Measurements from ENCODE around the gene MAK. TPM values are rescaled to one million over a fixed set of nuclear protein-coding genes. Genes with fewer than 3 reads are reported as not detected.

Gene MAK
- total and polyA plus RNA-seq, 2 of the 13 experiments (the other 11 are each of a cell fraction or from before 2014, with no cell fraction given), result 0.04 TPM; not detected in 1

- FAIRE-seq (no peak), DNase-seq (ENCODE audit: low spot score) (no peak), ATAC-seq (no peak)
- Histone ChIP-seq H3K79me2 (ENCODE audit: insufficient read depth, low read length) (no peaks in the 10 kb centered on the region), H4K20me1 (ENCODE audit: insufficient read depth, low read length) (no peaks in the 10 kb centered on the region), H3K4me3 (replicated peaks in 1 of 3; ENCODE audit: insufficient read depth in 1 of 3, low read depth in 2 of 3, low read length in 3 of 3) (no peak overlapping the region), H3K4me1 (ENCODE audit: insufficient read depth, low read length) (no peaks in the 10 kb centered on the region), H3K27ac (ENCODE audit: extremely low read length, insufficient read depth, low read length) (no peak overlapping the region), H3K4me2 (ENCODE audit: low read depth, low read length) (no peak overlapping the region), H3K27me3 (ENCODE audit: control insufficient read depth in 1 of 2, insufficient read depth in 2 of 2, low read length in 2 of 2) (no peaks in the 10 kb centered on the region), H3K9ac (ENCODE audit: insufficient read depth, low read depth, low read length) (no peak overlapping the region), H3K9me3 (ENCODE audit: low read length) (peaks cover 9% of the 10 kb centered on the region; the same call in 1 of the 2 replicates), H3K36me3 (replicated peaks in 1 of 2; ENCODE audit: control insufficient read depth in 1 of 2, insufficient read depth in 2 of 2, low read length in 2 of 2) (peaks cover 1 to 13% of the 10 kb centered on the region in 2 experiments; a peak in 2 of 5 replicates), H2AFZ (ENCODE audit: low read length) (no peak overlapping the region)
- CTCF ChIA-PET (ENCODE audit: low intra/inter-chr PET ratio, low total read pairs), result no interaction called here
- in situ Hi-C loops (cut with HindIII; ENCODE audit: extremely low pct_ligation_motif_present, low pct_unique_long_range_greater_than_20kb) (no loop called here), intact Hi-C loops (cut with micrococcal nuclease; ENCODE audit: unreplicated experiment) (no loop called here)
- POLR2A ChIA-PET, result interaction anchor here (1.0 kb wide), 1 partner anchor 19 kb away, joined by 3 read pairs; the partner anchor contains the start of gene PAK1IP1
- no peak for TF ChIP-seq ZNF205 (CRISPR knock-in tag; IDR thresholded peaks at IDR 0.05)
- no peak for TF ChIP-seq TBP (CRISPR knock-in tag; IDR thresholded peaks at IDR 0.05)
- TF ChIP-seq ATF7-NPFF (CRISPR knock-in tag; IDR thresholded peaks at IDR 0.05; ENCODE audit: low read depth), result no peak
- no peak for TF ChIP-seq ZNF44 (CRISPR knock-in tag; IDR thresholded peaks at IDR 0.05)
- TF ChIP-seq ZNF780A (CRISPR knock-in tag; IDR thresholded peaks at IDR 0.05), result no peak
- TF ChIP-seq, protein P1, sequence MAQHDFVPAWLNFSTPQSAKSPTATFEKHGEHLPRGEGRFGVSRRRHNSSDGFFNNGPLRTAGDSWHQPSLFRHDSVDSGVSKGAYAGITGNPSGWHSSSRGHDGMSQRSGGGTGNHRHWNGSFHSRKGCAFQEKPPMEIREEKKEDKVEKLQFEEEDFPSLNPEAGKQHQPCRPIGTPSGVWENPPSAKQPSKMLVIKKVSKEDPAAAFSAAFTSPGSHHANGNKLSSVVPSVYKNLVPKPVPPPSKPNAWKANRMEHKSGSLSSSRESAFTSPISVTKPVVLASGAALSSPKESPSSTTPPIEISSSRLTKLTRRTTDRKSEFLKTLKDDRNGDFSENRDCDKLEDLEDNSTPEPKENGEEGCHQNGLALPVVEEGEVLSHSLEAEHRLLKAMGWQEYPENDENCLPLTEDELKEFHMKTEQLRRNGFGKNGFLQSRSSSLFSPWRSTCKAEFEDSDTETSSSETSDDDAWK (CRISPR knock-in tag; IDR thresholded peaks at IDR 0.05), result no peak
- TF ChIP-seq ARNTL (CRISPR knock-in tag; IDR thresholded peaks at IDR 0.05), result no peak
- no peak for TF ChIP-seq ZNF646 (CRISPR knock-in tag; IDR thresholded peaks at IDR 0.05)
- no peak for TF ChIP-seq ZNF280B (CRISPR knock-in tag; IDR thresholded peaks at IDR 0.05; ENCODE audit: borderline replicate concordance)
- TF ChIP-seq ZNF546 (CRISPR knock-in tag; conservative IDR thresholded peaks at IDR 0.05), result no peak
- TF ChIP-seq ZNF446 (CRISPR knock-in tag; IDR thresholded peaks at IDR 0.05), result no peak
- no peak for TF ChIP-seq ZNF12 (CRISPR knock-in tag; IDR thresholded peaks at IDR 0.05)
- TF ChIP-seq THAP11 (CRISPR knock-in tag; IDR thresholded peaks at IDR 0.05), result no peak
- no peak for TF ChIP-seq POGZ (CRISPR knock-in tag; IDR thresholded peaks at IDR 0.05)
- TF ChIP-seq ZC3H4 (CRISPR knock-in tag; IDR thresholded peaks at IDR 0.05; ENCODE audit: borderline replicate concordance), result no peak
- no peak for TF ChIP-seq ETV6 (CRISPR knock-in tag; conservative IDR thresholded peaks at IDR 0.05)
- no TSS peak for BruUV-seq (replicated peaks)
- 90% methylated on average over 8 of the region's 8 CpGs for WGBS (ENCODE audit: low lambda C conversion rate)
Measured at GRCh38 chr6:10713962-10714361, 124.4 kb downstream of the MAK start.
